Endothelial cell of umbilical vein (primary cell): ENCODE data around the gene GMPPA. TPM values are rescaled to one million over a fixed set of nuclear protein-coding genes. Genes with fewer than 3 reads are reported as not detected.

Experiments
- BruUV-seq: library from RNA; stranded (reverse); fragments of 400-500 nt; replicated peaks from 2 replicates; lab custom pipeline; 2021; lab: Mats Ljungman, UMichigan
- CTCF ChIA-PET: fragments of 300-600, 350-600 bp; sonication (Branson Sonifier 250); formaldehyde crosslinking; loops from one replicate; lab custom pipeline; 2021; ENCODE audit warnings: antibody characterized with exemption, inconsistent platforms; lab: Charles Lee
- POLR2A ChIA-PET: fragments of 300-600, 350-600 bp; sonication (Branson Sonifier 250); formaldehyde crosslinking; loops from one replicate; lab custom pipeline; 2021; ENCODE audit warnings: antibody characterized with exemption, inconsistent platforms; lab: Charles Lee
- DNase-seq: peaks from one replicate; pipeline ENCODE4 v3.0.0-alpha.2; 2011; ENCODE audit warnings: low read depth, low spot score
- FAIRE-seq: peaks from 2 replicates; lab custom pipeline; 2011; peaks lifted over from hg19 to GRCh38; lab: Jason Lieb, UNC
- H2AFZ ChIP-seq: 2 replicates; pipeline ENCODE4 v1.6.0; 2012; ENCODE audit warnings: low read depth, low read length, control low read depth, inconsistent platforms
- H3K27ac ChIP-seq: 2 replicates; pipeline ENCODE4 v1.5.1; 2011; ENCODE audit warnings: low read depth, mild to moderate bottlenecking, control low read depth, low read length, moderate library complexity; ENCODE audit not compliant: insufficient read depth
- H3K27me3 ChIP-seq, 2 experiments: 2 replicates each; pipeline versions ENCODE4 v1.6.0 to v1.6.1; 2011; ENCODE audit warnings: low read length in 2 of 2, mixed read lengths in 1 of 2; ENCODE audit not compliant: control insufficient read depth in 2 of 2, insufficient read depth in 2 of 2
- H3K36me3 ChIP-seq, 2 experiments: 2 replicates in 1 of 2; 3 replicates in 1 of 2; pipeline ENCODE4 v1.5.1; 2011; ENCODE audit warnings: low read length in 2 of 2, mild to moderate bottlenecking in 1 of 2, moderate library complexity in 1 of 2; ENCODE audit not compliant: control insufficient read depth in 2 of 2, insufficient read depth in 2 of 2; ENCODE audit errors: extremely low read depth in 1 of 2
- H3K4me1 ChIP-seq: 3 replicates; pipeline ENCODE4 v1.5.1; 2011; ENCODE audit warnings: mild to moderate bottlenecking, low read length; ENCODE audit not compliant: control insufficient read depth, insufficient read depth; ENCODE audit errors: extremely low read depth
- H3K4me2 ChIP-seq: 2 replicates; pipeline ENCODE4 v1.6.1; 2011; ENCODE audit warnings: low read length, control low read depth, mixed read lengths; ENCODE audit not compliant: insufficient read depth
- H3K4me3 ChIP-seq, 3 experiments: fragments of 200-600 bp in 1 of 3; sonication (generic), shearing (Covaris generic) in 1 of 3; replicated peaks in 1 of 3; 2 replicates each; pipeline ENCODE4 v1.5.1; 2011 to 2016; ENCODE audit warnings: control low read depth in 3 of 3, low read length in 3 of 3, mild to moderate bottlenecking in 2 of 3, inconsistent platforms in 1 of 3, low read depth in 1 of 3, moderate library complexity in 1 of 3; ENCODE audit not compliant: insufficient read depth in 1 of 3
- H3K79me2 ChIP-seq: 2 replicates; pipeline ENCODE4 v1.6.0; 2012; ENCODE audit warnings: low read length, inconsistent platforms; ENCODE audit not compliant: control insufficient read depth, insufficient read depth
- H3K9ac ChIP-seq: replicated peaks from 2 replicates; pipeline ENCODE3; 2011; ENCODE audit warnings: low read length, control low read depth; ENCODE audit not compliant: insufficient read depth; ENCODE audit errors: extremely low read depth
- H3K9me1 ChIP-seq: replicated peaks from 3 replicates; pipeline ENCODE4 v1.6.0; 2011; ENCODE audit warnings: mild to moderate bottlenecking, low read length; ENCODE audit not compliant: control insufficient read depth, insufficient read depth; ENCODE audit errors: extremely low read depth
- H3K9me3 ChIP-seq: replicated peaks from 2 replicates; pipeline ENCODE4 v1.5.1; 2012; ENCODE audit warnings: low read length, inconsistent platforms; ENCODE audit not compliant: control insufficient read depth, insufficient read depth
- H4K20me1 ChIP-seq: replicated peaks from 2 replicates; pipeline ENCODE3; 2011; ENCODE audit warnings: mild to moderate bottlenecking, low read length; ENCODE audit not compliant: control insufficient read depth, insufficient read depth; ENCODE audit errors: extremely low read depth
- EZH2 ChIP-seq: IDR thresholded peaks from 2 replicates; pipeline ENCODE4 v1.6.1; 2012; ENCODE audit warnings: borderline replicate concordance, low read depth, mild to moderate bottlenecking, moderate library complexity, low read length, inconsistent platforms; ENCODE audit not compliant: severe bottlenecking
- FOS ChIP-seq: IDR thresholded peaks from 2 replicates; pipeline ENCODE4 v1.6.1; 2011; ENCODE audit warnings: mild to moderate bottlenecking, low read length, moderate library complexity, borderline replicate concordance; ENCODE audit not compliant: insufficient read depth
- GATA2 ChIP-seq: IDR thresholded peaks from 2 replicates; pipeline ENCODE4 v1.7.0; 2011; ENCODE audit warnings: low read depth, mild to moderate bottlenecking, moderate library complexity, mixed read lengths, low read length; ENCODE audit not compliant: insufficient read length, insufficient read depth
- JUN ChIP-seq: IDR thresholded peaks from 2 replicates; pipeline ENCODE4 v1.6.1; 2011; ENCODE audit warnings: borderline replicate concordance, low read depth; ENCODE audit not compliant: insufficient read length, insufficient read depth
- MYC ChIP-seq: IDR thresholded peaks from one replicate; pipeline ENCODE4 v1.6.1; 2011; ENCODE audit warnings: mild to moderate bottlenecking, low read depth, low read length
- POLR2A ChIP-seq: IDR thresholded peaks from 2 replicates; pipeline ENCODE4 v1.6.1; 2012; ENCODE audit warnings: low read depth, mild to moderate bottlenecking, control low read depth, low read length
- POLR2AphosphoS5 ChIP-seq: IDR thresholded peaks from 2 replicates; pipeline ENCODE4 v1.6.1; 2012; ENCODE audit warnings: low read depth, mild to moderate bottlenecking, control low read depth, low read length, moderate library complexity; ENCODE audit not compliant: insufficient read depth
- dilution Hi-C: fragments of 300-500 bp; cut with MboI; formaldehyde crosslinking; loops from one replicate; pipeline ENCODE4 v1.15.0; 2019; ENCODE audit warnings: low sequenced_read_pairs; ENCODE audit not compliant: extremely low pct_ligation_motif_present
- intact Hi-C: fragments of 100-400 bp; cut with micrococcal nuclease; formaldehyde crosslinking; loops from one replicate; pipeline ENCODE4 v1.10.0; 2022
- polyA plus RNA-seq, 4 experiments: library from polyadenylated mRNA; depleted of rRNA in 3 of 4; stranded (reverse) in 3 of 4; unstranded in 1 of 4; fragments of >200 nt; gene quantifications; 2 replicates each; pipeline versions ENCODE4 v1.2.1 to v1.2.3, GENCODE V29; 2011 to 2012; ENCODE audit warnings: missing spikeins in 1 of 4
- total RNA-seq: library from RNA; stranded (reverse); gene quantifications from 2 replicates; pipeline ENCODE4 v1.2.3, GENCODE V29; 2021
- TF ChIP-seq, protein P1 (sequence below), 2 donors: IDR thresholded peaks; 1 replicate in 1 of 2; 2 replicates in 1 of 2; pipeline ENCODE4 v1.5.1; 2011; ENCODE audit warnings: low read length in 2 of 2, mild to moderate bottlenecking in 2 of 2, moderate library complexity in 2 of 2, control low read depth in 1 of 2, inconsistent platforms in 1 of 2, low read depth in 1 of 2; ENCODE audit not compliant: insufficient read depth in 1 of 2; ENCODE audit errors: extremely low read depth in 1 of 2
- TF ChIP-seq, protein P2 (sequence below): IDR thresholded peaks from 2 replicates; pipeline ENCODE4 v1.6.1; 2011; ENCODE audit not compliant: insufficient read depth, insufficient read length

Gene GMPPA
- total and polyA plus RNA-seq, 2 donors (not counting 3 experiments of a cell fraction or from before 2014, with no cell fraction given): 39.1 to 104 TPM

DNA sequence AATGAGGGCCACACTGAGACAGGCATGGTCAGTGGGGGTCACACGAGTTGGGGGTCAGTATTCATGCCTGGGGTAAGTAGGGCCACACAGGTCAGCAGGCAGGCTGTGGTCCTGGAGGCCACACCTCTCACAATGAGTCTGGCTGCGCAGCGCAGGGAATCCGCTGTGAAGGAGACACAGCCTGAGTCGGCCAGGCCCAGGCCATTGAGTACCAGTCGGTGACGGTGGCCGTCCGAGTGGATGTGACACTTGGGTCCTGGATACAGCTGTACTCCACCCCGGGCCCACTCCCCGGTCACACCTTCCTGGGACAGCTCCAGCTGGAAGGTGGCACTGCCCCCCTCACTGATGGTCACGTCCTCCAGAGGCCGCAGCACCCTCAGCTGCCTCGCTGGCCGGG is 55.7 kb downstream of the GMPPA start:
- no peaks in the 10 kb centered on the region for H3K9me3 ChIP-seq

More for the DNA sequence above, 55.7 kb downstream of the GMPPA start:
- Histone ChIP-seq H4K20me1 (no peaks in the 10 kb centered on the region), H3K27me3 (peaks cover 16 to 19% of the 10 kb centered on the region in 2 experiments), H3K36me3 (no peaks in the 10 kb centered on the region), H3K9ac (no peak overlapping the region), H3K27ac (no peak overlapping the region), H3K4me1 (no peaks in the 10 kb centered on the region), H3K79me2 (no peaks in the 10 kb centered on the region), H3K9me1 (no peaks in the 10 kb centered on the region), H3K4me3 (no peak overlapping the region), H2AFZ (no peak overlapping the region), H3K4me2 (no peak overlapping the region)
- intact Hi-C loops (no loop called here), dilution Hi-C loops (no loop called here)
- DNase-seq (no peak), FAIRE-seq (no peak)
- TF ChIP-seq GATA2 (no peak), POLR2A (no peak), FOS (no peak), POLR2AphosphoS5 (no peak), MYC (no peak), JUN (no peak), EZH2 (no peak)
- TF ChIP-seq, protein P1, sequence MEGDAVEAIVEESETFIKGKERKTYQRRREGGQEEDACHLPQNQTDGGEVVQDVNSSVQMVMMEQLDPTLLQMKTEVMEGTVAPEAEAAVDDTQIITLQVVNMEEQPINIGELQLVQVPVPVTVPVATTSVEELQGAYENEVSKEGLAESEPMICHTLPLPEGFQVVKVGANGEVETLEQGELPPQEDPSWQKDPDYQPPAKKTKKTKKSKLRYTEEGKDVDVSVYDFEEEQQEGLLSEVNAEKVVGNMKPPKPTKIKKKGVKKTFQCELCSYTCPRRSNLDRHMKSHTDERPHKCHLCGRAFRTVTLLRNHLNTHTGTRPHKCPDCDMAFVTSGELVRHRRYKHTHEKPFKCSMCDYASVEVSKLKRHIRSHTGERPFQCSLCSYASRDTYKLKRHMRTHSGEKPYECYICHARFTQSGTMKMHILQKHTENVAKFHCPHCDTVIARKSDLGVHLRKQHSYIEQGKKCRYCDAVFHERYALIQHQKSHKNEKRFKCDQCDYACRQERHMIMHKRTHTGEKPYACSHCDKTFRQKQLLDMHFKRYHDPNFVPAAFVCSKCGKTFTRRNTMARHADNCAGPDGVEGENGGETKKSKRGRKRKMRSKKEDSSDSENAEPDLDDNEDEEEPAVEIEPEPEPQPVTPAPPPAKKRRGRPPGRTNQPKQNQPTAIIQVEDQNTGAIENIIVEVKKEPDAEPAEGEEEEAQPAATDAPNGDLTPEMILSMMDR (IDR thresholded peaks at IDR 0.05; ENCODE audit: extremely low read depth in 1 of 2, insufficient read depth in 1 of 2, low read depth in 1 of 2, low read length in 2 of 2): no peak
- TF ChIP-seq, protein P2, sequence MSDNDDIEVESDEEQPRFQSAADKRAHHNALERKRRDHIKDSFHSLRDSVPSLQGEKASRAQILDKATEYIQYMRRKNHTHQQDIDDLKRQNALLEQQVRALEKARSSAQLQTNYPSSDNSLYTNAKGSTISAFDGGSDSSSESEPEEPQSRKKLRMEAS: no peak
- ChIA-PET CTCF (no interaction called here), POLR2A (no interaction called here)
- BruUV-seq: no TSS peak
